Kidney capillary endothelial cell (primary cell): Measurements from ENCODE around the gene ATG4D.
"Not testable (repeated sequence)": the region's sequence is repeated elsewhere in the genome, so short reads cannot be mapped to it uniquely, and the experiment has no call there.

Experiments used
- DNase-seq: peaks from one replicate; pipeline ENCODE4 v3.0.0-alpha.2; 2018; ENCODE audit warnings: low spot score

ATG4D gene

GRCh38 chr19:10552510-10553053 lies 8.9 kb downstream of the ATG4D start:
- no peak for DNase-seq

GRCh38 chr19:10553087-10553667 lies 9.5 kb downstream of the ATG4D start:
- no peak for DNase-seq

- no peak for DNase-seq
These were observed 10.3 kb downstream of the ATG4D start for GRCh38 chr19:10553943-10554381.

- no peak for DNase-seq
These were observed 11.3 kb downstream of the ATG4D start for GRCh38 chr19:10554760-10555609.

GRCh38 chr19:10555610-10555973 lies 11.9 kb downstream of the ATG4D start:
- DNase-seq, result no peak

- no peak for DNase-seq
These were observed 14.0 kb downstream of the ATG4D start for GRCh38 chr19:10557603-10558197.

- DNase-seq, result no peak
These were observed 16.4 kb downstream of the ATG4D start for GRCh38 chr19:10560154-10560553.

GRCh38 chr19:10562609-10563008 lies 18.9 kb downstream of the ATG4D start:
- DNase-seq, result no peak

GRCh38 chr19:10565028-10565566 lies 21.4 kb downstream of the ATG4D start:
- no peak for DNase-seq

- DNase-seq, result peak; percentile 98
These were observed 22.1 kb downstream of the ATG4D start, which contains the start of gene KRI1 for GRCh38 chr19:10565567-10566407. Gene KRI1 (minus strand): TSS chr19:10566010. CDS start chr19:10565999, 11 bp downstream.

- DNase-seq, result no peak
These were observed 22.6 kb downstream of the ATG4D start for GRCh38 chr19:10566408-10566657.

GRCh38 chr19:10566658-10567410 lies 23.1 kb downstream of the ATG4D start:
- no peak for DNase-seq

- no peak for DNase-seq
These were observed 24.0 kb downstream of the ATG4D start for GRCh38 chr19:10567656-10568055.

GRCh38 chr19:10568062-10568825 lies 24.5 kb downstream of the ATG4D start:
- DNase-seq, result no peak

GRCh38 chr19:10568826-10569651 lies 25.3 kb downstream of the ATG4D start, which contains the start of gene CDKN2D:
Gene CDKN2D (minus strand): TSS chr19:10568979. CDS start chr19:10568653, 326 bp downstream.
- DNase-seq, result peak; percentile 98

GRCh38 chr19:10573793-10574192 lies 30.1 kb downstream of the ATG4D start:
- DNase-seq, result not testable (repeated sequence)

GRCh38 chr19:10574462-10574861 lies 30.8 kb downstream of the ATG4D start:
- no peak for DNase-seq

GRCh38 chr19:10575011-10575716 lies 31.5 kb downstream of the ATG4D start:
- no peak for DNase-seq

- no peak for DNase-seq
These were observed 34.2 kb downstream of the ATG4D start for GRCh38 chr19:10577951-10578350.
